Endothelial cell (in vitro differentiated cells): ENCODE measurements around the gene EIF4ENIF1. TPM values are rescaled to one million over a fixed set of nuclear protein-coding genes. Genes with fewer than 3 reads are reported as not detected.
"Not testable (repeated sequence)": the region's sequence is repeated elsewhere in the genome, so short reads cannot be mapped to it uniquely, and the experiment has no call there.

Experiments used
- DNase-seq: peaks from one replicate; pipeline ENCODE4 v3.0.0; 2021; ENCODE audit warnings: low spot score
- H3K27ac Mint-ChIP-seq: one replicate; pipeline ENCODE4 v1.8.0; 2021; ENCODE audit warnings: mixed read lengths, inconsistent platforms; ENCODE audit not compliant: unreplicated experiment
- H3K27me3 Mint-ChIP-seq: one replicate; pipeline ENCODE4 v1.8.0; 2021; ENCODE audit warnings: mild to moderate bottlenecking, moderate library complexity, mixed read lengths, inconsistent platforms; ENCODE audit not compliant: unreplicated experiment
- H3K36me3 Mint-ChIP-seq: one replicate; pipeline ENCODE4 v1.8.0; 2021; ENCODE audit warnings: mild to moderate bottlenecking, low read depth, mixed read lengths, inconsistent platforms; ENCODE audit not compliant: unreplicated experiment
- H3K4me1 Mint-ChIP-seq: one replicate; pipeline ENCODE4 v1.8.0; 2021; ENCODE audit warnings: mild to moderate bottlenecking, mixed read lengths, inconsistent platforms; ENCODE audit not compliant: unreplicated experiment
- H3K4me3 Mint-ChIP-seq: one replicate; pipeline ENCODE4 v1.8.0; 2021; ENCODE audit warnings: mild to moderate bottlenecking, mixed read lengths, inconsistent platforms; ENCODE audit not compliant: unreplicated experiment
- H3K9me3 Mint-ChIP-seq: one replicate; pipeline ENCODE4 v1.8.0; 2021; ENCODE audit warnings: mixed read lengths, inconsistent platforms; ENCODE audit not compliant: unreplicated experiment
- total RNA-seq: library from RNA; stranded (reverse); fragmentation: NEBNext Ultra II Directional; extraction: Animal tissue kit (Norgen Biotek cat#: 25700); gene quantifications from one replicate; pipeline ENCODE4 v1.2.1, GENCODE V29; 2021; ENCODE audit not compliant: unreplicated experiment
- TF ChIP-seq, protein P1 (sequence below): fragments of 200-600 bp; sonication (generic); IDR thresholded peaks from one replicate; pipeline ENCODE4 v1.5.0; 2021; ENCODE audit warnings: antibody characterized with exemption; ENCODE audit not compliant: unreplicated experiment

Gene EIF4ENIF1
- total RNA-seq, 1 donor from 2014 or later, result 35.7 TPM

DNA sequence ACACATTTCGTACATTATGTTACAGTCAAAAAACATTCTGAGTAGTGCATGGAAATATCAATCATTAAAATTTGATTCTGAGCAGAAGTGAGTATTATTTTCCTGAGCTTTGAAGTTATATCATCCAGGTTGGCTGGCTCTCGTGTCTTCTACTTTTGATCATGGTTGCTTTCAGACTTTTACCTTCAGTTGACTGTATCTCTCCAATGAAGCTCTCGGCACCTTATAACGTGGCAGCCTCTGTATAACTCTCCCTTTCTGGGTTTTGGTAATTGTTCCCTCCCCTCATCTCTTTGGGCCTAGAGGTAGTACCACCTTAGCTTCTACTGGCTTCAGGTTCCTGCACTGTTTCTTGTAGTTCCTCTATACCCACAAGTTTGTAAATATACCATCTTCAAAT lies 18.9 kb upstream of the EIF4ENIF1 start:
- H3K36me3 Mint-ChIP-seq, result no peaks in the 10 kb centered on the region
- no peaks in the 10 kb centered on the region for H3K27me3 Mint-ChIP-seq
- no peaks in the 10 kb centered on the region for H3K4me1 Mint-ChIP-seq
- TF ChIP-seq, protein P1, sequence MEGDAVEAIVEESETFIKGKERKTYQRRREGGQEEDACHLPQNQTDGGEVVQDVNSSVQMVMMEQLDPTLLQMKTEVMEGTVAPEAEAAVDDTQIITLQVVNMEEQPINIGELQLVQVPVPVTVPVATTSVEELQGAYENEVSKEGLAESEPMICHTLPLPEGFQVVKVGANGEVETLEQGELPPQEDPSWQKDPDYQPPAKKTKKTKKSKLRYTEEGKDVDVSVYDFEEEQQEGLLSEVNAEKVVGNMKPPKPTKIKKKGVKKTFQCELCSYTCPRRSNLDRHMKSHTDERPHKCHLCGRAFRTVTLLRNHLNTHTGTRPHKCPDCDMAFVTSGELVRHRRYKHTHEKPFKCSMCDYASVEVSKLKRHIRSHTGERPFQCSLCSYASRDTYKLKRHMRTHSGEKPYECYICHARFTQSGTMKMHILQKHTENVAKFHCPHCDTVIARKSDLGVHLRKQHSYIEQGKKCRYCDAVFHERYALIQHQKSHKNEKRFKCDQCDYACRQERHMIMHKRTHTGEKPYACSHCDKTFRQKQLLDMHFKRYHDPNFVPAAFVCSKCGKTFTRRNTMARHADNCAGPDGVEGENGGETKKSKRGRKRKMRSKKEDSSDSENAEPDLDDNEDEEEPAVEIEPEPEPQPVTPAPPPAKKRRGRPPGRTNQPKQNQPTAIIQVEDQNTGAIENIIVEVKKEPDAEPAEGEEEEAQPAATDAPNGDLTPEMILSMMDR, result no peak
- no peak for DNase-seq
- H3K9me3 Mint-ChIP-seq, result no peaks in the 10 kb centered on the region
- no peak overlapping the region for H3K4me3 Mint-ChIP-seq
- no peak overlapping the region for H3K27ac Mint-ChIP-seq

DNA sequence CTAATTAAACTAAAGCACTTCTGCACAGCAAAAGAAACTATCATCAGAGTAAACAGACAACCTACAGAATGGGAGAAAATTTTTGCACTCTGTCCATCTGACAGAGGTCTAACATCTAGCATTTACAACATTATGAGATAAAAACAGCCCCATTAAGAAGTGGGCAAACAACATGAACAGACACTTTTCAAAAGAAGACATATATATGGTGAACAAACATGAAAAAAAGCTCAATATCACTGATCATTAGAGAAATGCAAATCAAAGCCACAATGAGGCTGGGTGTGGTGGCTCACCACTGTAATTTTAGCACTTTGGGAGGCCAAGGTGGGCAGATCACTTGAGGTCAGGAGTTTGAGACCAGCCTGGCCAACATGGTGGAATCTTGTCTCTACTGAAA lies 17.9 kb upstream of the EIF4ENIF1 start:
- not testable (repeated sequence) for H3K27ac Mint-ChIP-seq, H3K4me1 Mint-ChIP-seq, H3K27me3 Mint-ChIP-seq, H3K36me3 Mint-ChIP-seq, H3K9me3 Mint-ChIP-seq, H3K4me3 Mint-ChIP-seq, DNase-seq

DNA sequence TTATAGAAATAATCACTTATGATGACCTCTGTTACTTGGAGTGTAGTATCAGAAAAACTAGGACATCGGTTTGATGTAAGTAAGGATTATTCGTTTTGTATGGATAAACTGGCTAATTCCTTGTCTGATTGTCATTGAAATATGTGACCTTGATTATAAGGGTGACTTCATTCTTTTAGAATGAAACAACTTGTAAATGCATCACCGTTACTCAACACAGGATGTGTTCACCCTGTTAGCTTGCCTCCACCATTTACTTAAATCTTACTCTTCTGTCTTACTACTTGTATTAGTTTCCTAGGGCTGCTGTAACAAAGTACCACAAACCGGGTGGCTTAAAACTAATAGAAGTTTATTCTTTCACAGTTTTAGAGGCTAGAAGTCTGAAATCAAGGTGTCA lies 14.6 kb upstream of the EIF4ENIF1 start:
- Mint-ChIP-seq H3K4me1 (no peaks in the 10 kb centered on the region), H3K27ac (no peak overlapping the region), H3K36me3 (no peaks in the 10 kb centered on the region), H3K4me3 (no peak overlapping the region), H3K27me3 (no peaks in the 10 kb centered on the region), H3K9me3 (no peaks in the 10 kb centered on the region)
- TF ChIP-seq, protein P1, result no peak
- no peak for DNase-seq

DNA sequence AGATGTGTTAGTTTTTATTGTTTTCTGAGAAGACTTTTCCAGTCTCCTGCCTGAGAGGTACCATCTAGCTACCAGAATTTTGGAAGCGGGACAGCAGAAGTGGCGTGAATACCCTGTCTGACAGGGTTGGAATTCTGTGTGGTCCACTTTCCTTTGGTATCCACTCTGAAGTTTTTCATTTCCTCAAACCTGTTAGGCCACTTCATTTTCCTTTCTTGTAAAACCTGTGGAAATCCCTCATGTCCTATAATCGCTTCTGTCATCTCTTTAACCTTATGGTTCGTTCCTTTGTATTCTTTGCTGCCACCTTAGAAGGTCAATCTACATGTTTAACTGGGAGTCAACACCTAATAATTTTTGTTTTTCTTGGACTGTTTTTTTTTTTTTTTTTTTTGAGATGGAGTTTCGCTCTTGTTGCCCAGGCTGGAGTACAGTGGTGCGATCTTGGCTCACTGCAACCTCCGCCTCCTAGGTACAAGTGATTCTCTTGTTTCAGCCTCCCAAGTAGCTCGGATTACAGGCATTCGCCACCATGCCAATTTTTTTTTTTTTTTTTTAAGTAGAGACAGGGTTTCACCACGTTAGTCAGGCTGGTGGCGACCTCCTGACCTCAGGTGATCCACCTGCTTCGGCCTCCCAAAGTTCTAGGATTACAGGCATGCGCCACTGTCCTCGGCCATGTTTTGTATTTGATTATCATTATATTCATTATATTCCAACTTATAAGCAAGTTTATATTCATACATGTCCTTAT lies 13.7 kb upstream of the EIF4ENIF1 start:
- no peak overlapping the region for H3K4me3 Mint-ChIP-seq
- no peak for DNase-seq
- no peaks in the 10 kb centered on the region for H3K27me3 Mint-ChIP-seq

DNA sequence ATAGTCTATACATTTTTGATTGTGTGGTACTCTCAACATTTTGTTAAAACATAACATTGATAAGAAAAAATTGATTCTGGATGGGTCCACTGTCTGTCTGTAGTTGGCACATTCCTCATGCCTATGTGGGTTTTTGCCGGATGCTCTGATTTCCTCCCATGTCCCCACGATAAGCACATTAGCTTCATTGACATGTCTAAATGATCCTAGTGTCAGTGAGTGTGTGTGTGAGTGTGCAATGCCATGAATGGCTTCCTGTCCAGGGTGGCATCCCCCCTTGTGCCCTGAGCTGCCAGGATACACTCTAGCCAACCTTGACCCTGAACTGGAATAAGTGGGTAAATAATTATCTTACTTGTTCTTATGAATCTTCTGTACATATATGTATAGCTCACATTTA lies 12.1 kb upstream of the EIF4ENIF1 start:
- no peak for DNase-seq
- H3K36me3 Mint-ChIP-seq, result peaks cover 5% of the 10 kb centered on the region
- TF ChIP-seq, protein P1, result no peak
- no peak overlapping the region for H3K27ac Mint-ChIP-seq
- no peaks in the 10 kb centered on the region for H3K9me3 Mint-ChIP-seq
- peaks cover 2% of the 10 kb centered on the region for H3K27me3 Mint-ChIP-seq
- no peak overlapping the region for H3K4me3 Mint-ChIP-seq
- no peaks in the 10 kb centered on the region for H3K4me1 Mint-ChIP-seq

More for the DNA sequence above, 13.7 kb upstream of the EIF4ENIF1 start:
- Mint-ChIP-seq H3K4me1 (no peaks in the 10 kb centered on the region), H3K36me3 (no peaks in the 10 kb centered on the region), H3K27ac (no peak overlapping the region), H3K9me3 (no peaks in the 10 kb centered on the region)
- TF ChIP-seq, protein P1, result no peak
